Measurements from ENCODE around the gene LRRN4. TPM values are rescaled to one million over a fixed set of nuclear protein-coding genes. Genes with fewer than 3 reads are reported as not detected.

LRRN4 gene
- total and polyA plus RNA-seq, 4 donors: 0.14 to 0.18 (median 0.16) TPM

DNA sequence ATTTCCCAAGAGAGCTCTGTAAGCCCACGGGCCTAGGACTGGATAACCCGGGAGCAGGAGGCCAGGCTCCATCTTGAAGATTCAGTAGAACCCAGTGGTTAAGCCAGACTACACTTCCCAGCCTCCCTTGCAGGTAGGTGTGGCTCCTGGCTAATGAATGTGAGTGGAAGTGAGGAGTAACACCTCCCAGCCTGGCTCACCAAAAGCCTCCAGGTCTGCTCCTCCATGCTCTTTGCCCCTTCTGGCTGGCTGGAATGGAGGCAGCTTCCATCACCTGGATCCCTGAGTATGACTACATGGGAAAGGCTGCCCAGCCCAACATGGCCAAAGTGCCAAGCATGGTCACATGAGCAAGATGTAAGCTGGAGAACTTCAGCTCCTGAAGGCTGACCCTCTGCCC lies 9.7 kb downstream of the LRRN4 start:
- Histone ChIP-seq H3K36me3 (ENCODE audit: control insufficient read depth in 4 of 4, insufficient read depth in 3 of 4, low read depth in 1 of 4, low read length in 3 of 4) (peaks cover 11 to 25% (median 18%) of the 10 kb centered on the region in 4 donors), H3K27me3 (ENCODE audit: control insufficient read depth in 4 of 4, insufficient read depth in 4 of 4, low read length in 3 of 4) (no peaks in the 10 kb centered on the region), H3K9ac (ENCODE audit: low read depth in 1 of 2, low read length in 2 of 2) (no peak overlapping the region), H3K4me1 (ENCODE audit: control insufficient read depth in 4 of 4, insufficient read depth in 4 of 4, low read length in 3 of 4) (no peaks in the 10 kb centered on the region), H3K9me3 (ENCODE audit: control insufficient read depth in 4 of 4, low read length in 3 of 4) (no peaks in the 10 kb centered on the region), H3K27ac (ENCODE audit: low read depth in 1 of 2, low read length in 2 of 2) (no peak overlapping the region), H3K4me3 (ENCODE audit: low read depth in 1 of 3, low read length in 3 of 3) (no peak overlapping the region)
- no peak for DNase-seq (ENCODE audit: low spot score)
- 85% methylated on average over 2 of the region's 2 CpGs for WGBS
- TF ChIP-seq YY1 (IDR thresholded peaks at IDR 0.05) (no peak), FOXA2 (IDR thresholded peaks at IDR 0.05) (no peak), NR2F2 (IDR thresholded peaks at IDR 0.05) (no peak), EGR1 (IDR thresholded peaks at IDR 0.05; ENCODE audit: low read depth in 2 of 2) (no peak), GABPA (IDR thresholded peaks at IDR 0.05 in 1 of 2, conservative IDR thresholded peaks at IDR 0.05 in 1 of 2) (no peak), HNF4G (IDR thresholded peaks at IDR 0.05) (no peak), SP1 (IDR thresholded peaks at IDR 0.05) (no peak), FOXA1 (IDR thresholded peaks at IDR 0.05) (no peak), RXRA (IDR thresholded peaks at IDR 0.05) (no peak)
- TF ChIP-seq, protein P1, sequence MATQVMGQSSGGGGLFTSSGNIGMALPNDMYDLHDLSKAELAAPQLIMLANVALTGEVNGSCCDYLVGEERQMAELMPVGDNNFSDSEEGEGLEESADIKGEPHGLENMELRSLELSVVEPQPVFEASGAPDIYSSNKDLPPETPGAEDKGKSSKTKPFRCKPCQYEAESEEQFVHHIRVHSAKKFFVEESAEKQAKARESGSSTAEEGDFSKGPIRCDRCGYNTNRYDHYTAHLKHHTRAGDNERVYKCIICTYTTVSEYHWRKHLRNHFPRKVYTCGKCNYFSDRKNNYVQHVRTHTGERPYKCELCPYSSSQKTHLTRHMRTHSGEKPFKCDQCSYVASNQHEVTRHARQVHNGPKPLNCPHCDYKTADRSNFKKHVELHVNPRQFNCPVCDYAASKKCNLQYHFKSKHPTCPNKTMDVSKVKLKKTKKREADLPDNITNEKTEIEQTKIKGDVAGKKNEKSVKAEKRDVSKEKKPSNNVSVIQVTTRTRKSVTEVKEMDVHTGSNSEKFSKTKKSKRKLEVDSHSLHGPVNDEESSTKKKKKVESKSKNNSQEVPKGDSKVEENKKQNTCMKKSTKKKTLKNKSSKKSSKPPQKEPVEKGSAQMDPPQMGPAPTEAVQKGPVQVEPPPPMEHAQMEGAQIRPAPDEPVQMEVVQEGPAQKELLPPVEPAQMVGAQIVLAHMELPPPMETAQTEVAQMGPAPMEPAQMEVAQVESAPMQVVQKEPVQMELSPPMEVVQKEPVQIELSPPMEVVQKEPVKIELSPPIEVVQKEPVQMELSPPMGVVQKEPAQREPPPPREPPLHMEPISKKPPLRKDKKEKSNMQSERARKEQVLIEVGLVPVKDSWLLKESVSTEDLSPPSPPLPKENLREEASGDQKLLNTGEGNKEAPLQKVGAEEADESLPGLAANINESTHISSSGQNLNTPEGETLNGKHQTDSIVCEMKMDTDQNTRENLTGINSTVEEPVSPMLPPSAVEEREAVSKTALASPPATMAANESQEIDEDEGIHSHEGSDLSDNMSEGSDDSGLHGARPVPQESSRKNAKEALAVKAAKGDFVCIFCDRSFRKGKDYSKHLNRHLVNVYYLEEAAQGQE (IDR thresholded peaks at IDR 0.05): no peak
- TF ChIP-seq, protein P2, sequence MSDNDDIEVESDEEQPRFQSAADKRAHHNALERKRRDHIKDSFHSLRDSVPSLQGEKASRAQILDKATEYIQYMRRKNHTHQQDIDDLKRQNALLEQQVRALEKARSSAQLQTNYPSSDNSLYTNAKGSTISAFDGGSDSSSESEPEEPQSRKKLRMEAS (IDR thresholded peaks at IDR 0.05): no peak
- TF ChIP-seq, protein P3, sequence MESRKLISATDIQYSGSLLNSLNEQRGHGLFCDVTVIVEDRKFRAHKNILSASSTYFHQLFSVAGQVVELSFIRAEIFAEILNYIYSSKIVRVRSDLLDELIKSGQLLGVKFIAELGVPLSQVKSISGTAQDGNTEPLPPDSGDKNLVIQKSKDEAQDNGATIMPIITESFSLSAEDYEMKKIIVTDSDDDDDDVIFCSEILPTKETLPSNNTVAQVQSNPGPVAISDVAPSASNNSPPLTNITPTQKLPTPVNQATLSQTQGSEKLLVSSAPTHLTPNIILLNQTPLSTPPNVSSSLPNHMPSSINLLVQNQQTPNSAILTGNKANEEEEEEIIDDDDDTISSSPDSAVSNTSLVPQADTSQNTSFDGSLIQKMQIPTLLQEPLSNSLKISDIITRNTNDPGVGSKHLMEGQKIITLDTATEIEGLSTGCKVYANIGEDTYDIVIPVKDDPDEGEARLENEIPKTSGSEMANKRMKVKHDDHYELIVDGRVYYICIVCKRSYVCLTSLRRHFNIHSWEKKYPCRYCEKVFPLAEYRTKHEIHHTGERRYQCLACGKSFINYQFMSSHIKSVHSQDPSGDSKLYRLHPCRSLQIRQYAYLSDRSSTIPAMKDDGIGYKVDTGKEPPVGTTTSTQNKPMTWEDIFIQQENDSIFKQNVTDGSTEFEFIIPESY (IDR thresholded peaks at IDR 0.05): no peak
- TF ChIP-seq, protein P4, sequence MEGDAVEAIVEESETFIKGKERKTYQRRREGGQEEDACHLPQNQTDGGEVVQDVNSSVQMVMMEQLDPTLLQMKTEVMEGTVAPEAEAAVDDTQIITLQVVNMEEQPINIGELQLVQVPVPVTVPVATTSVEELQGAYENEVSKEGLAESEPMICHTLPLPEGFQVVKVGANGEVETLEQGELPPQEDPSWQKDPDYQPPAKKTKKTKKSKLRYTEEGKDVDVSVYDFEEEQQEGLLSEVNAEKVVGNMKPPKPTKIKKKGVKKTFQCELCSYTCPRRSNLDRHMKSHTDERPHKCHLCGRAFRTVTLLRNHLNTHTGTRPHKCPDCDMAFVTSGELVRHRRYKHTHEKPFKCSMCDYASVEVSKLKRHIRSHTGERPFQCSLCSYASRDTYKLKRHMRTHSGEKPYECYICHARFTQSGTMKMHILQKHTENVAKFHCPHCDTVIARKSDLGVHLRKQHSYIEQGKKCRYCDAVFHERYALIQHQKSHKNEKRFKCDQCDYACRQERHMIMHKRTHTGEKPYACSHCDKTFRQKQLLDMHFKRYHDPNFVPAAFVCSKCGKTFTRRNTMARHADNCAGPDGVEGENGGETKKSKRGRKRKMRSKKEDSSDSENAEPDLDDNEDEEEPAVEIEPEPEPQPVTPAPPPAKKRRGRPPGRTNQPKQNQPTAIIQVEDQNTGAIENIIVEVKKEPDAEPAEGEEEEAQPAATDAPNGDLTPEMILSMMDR (IDR thresholded peaks at IDR 0.05; ENCODE audit: low read depth, low read length, missing input control): no peak
- TF ChIP-seq, protein P5, sequence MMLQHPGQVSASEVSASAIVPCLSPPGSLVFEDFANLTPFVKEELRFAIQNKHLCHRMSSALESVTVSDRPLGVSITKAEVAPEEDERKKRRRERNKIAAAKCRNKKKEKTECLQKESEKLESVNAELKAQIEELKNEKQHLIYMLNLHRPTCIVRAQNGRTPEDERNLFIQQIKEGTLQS (IDR thresholded peaks at IDR 0.05): no peak

DNA sequence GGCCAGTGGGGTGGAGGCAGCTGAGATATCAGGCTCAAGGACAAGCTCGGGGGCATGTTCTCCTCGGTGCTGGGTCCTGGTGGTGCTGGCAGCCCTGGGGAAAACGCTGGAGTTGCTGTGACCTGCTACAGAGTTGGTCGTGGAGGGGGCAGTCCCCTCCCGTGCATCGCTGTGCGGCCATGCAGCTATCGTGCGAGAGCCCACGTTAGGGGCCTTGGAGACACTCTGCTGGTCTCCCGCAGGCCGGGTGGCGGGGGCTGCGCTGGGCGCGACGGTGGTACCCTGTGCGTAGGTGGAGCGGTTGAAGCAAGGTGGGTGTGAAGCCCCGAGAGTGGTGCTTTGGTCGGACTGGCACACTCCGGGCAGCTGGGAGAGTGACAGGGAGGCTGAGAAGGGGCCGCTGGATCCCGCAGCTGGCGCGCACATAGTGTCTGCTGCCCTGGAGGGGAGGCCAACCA lies 12.0 kb downstream of the LRRN4 start:
- no peaks in the 10 kb centered on the region for H3K4me1 ChIP-seq (ENCODE audit: control insufficient read depth in 4 of 4, insufficient read depth in 4 of 4, low read length in 3 of 4)
- H3K36me3 ChIP-seq (ENCODE audit: control insufficient read depth in 4 of 4, insufficient read depth in 3 of 4, low read depth in 1 of 4, low read length in 3 of 4): peaks cover 14 to 48% (median 39%) of the 10 kb centered on the region in 4 donors
- H3K27ac ChIP-seq (ENCODE audit: low read depth in 1 of 2, low read length in 2 of 2): no peak overlapping the region
- no peak overlapping the region for H3K9ac ChIP-seq (ENCODE audit: low read depth in 1 of 2, low read length in 2 of 2)
- H3K4me3 ChIP-seq (ENCODE audit: low read depth in 1 of 3, low read length in 3 of 3): no peak overlapping the region
- WGBS: 95% methylated on average over 26 of the region's 26 CpGs
- no peaks in the 10 kb centered on the region for H3K27me3 ChIP-seq (ENCODE audit: control insufficient read depth in 4 of 4, insufficient read depth in 4 of 4, low read length in 3 of 4)
- no peaks in the 10 kb centered on the region for H3K9me3 ChIP-seq (ENCODE audit: control insufficient read depth in 4 of 4, low read length in 3 of 4)
- no peak for DNase-seq (ENCODE audit: low spot score)
- TF ChIP-seq, protein P1 (IDR thresholded peaks at IDR 0.05): no peak
- TF ChIP-seq HNF4A (conservative IDR thresholded peaks at IDR 0.05): no peak

Measured in liver (tissue), 9 donors.